Endothelial cell of umbilical vein (primary cell): ENCODE data around the gene ADGRL3. TPM values are rescaled to one million over a fixed set of nuclear protein-coding genes. Genes with fewer than 3 reads are reported as not detected.

ENCODE experiments used
- BruUV-seq: library from RNA; stranded (reverse); fragments of 400-500 nt; replicated peaks from 2 replicates; lab custom pipeline; 2021; lab: Mats Ljungman, UMichigan
- CTCF ChIA-PET: fragments of 300-600, 350-600 bp; sonication (Branson Sonifier 250); formaldehyde crosslinking; loops from one replicate; lab custom pipeline; 2021; ENCODE audit warnings: antibody characterized with exemption, inconsistent platforms; lab: Charles Lee
- POLR2A ChIA-PET: fragments of 300-600, 350-600 bp; sonication (Branson Sonifier 250); formaldehyde crosslinking; loops from one replicate; lab custom pipeline; 2021; ENCODE audit warnings: antibody characterized with exemption, inconsistent platforms; lab: Charles Lee
- DNase-seq: peaks from one replicate; pipeline ENCODE4 v3.0.0-alpha.2; 2011; ENCODE audit warnings: low read depth, low spot score
- FAIRE-seq: peaks from 2 replicates; lab custom pipeline; 2011; peaks lifted over from hg19 to GRCh38; lab: Jason Lieb, UNC
- H2AFZ ChIP-seq: 2 replicates; pipeline ENCODE4 v1.6.0; 2012; ENCODE audit warnings: low read depth, low read length, control low read depth, inconsistent platforms
- H3K27ac ChIP-seq: 2 replicates; pipeline ENCODE4 v1.5.1; 2011; ENCODE audit warnings: low read depth, mild to moderate bottlenecking, control low read depth, low read length, moderate library complexity; ENCODE audit not compliant: insufficient read depth
- H3K27me3 ChIP-seq, 2 experiments: 2 replicates each; pipeline versions ENCODE4 v1.6.0 to v1.6.1; 2011; ENCODE audit warnings: low read length in 2 of 2, mixed read lengths in 1 of 2; ENCODE audit not compliant: control insufficient read depth in 2 of 2, insufficient read depth in 2 of 2
- H3K36me3 ChIP-seq, 2 experiments: 2 replicates in 1 of 2; 3 replicates in 1 of 2; pipeline ENCODE4 v1.5.1; 2011; ENCODE audit warnings: low read length in 2 of 2, mild to moderate bottlenecking in 1 of 2, moderate library complexity in 1 of 2; ENCODE audit not compliant: control insufficient read depth in 2 of 2, insufficient read depth in 2 of 2; ENCODE audit errors: extremely low read depth in 1 of 2
- H3K4me1 ChIP-seq: 3 replicates; pipeline ENCODE4 v1.5.1; 2011; ENCODE audit warnings: mild to moderate bottlenecking, low read length; ENCODE audit not compliant: control insufficient read depth, insufficient read depth; ENCODE audit errors: extremely low read depth
- H3K4me2 ChIP-seq: 2 replicates; pipeline ENCODE4 v1.6.1; 2011; ENCODE audit warnings: low read length, control low read depth, mixed read lengths; ENCODE audit not compliant: insufficient read depth
- H3K4me3 ChIP-seq, 3 experiments: fragments of 200-600 bp in 1 of 3; sonication (generic), shearing (Covaris generic) in 1 of 3; replicated peaks in 1 of 3; 2 replicates each; pipeline ENCODE4 v1.5.1; 2011 to 2016; ENCODE audit warnings: control low read depth in 3 of 3, low read length in 3 of 3, mild to moderate bottlenecking in 2 of 3, inconsistent platforms in 1 of 3, low read depth in 1 of 3, moderate library complexity in 1 of 3; ENCODE audit not compliant: insufficient read depth in 1 of 3
- H3K79me2 ChIP-seq: 2 replicates; pipeline ENCODE4 v1.6.0; 2012; ENCODE audit warnings: low read length, inconsistent platforms; ENCODE audit not compliant: control insufficient read depth, insufficient read depth
- H3K9ac ChIP-seq: replicated peaks from 2 replicates; pipeline ENCODE3; 2011; ENCODE audit warnings: low read length, control low read depth; ENCODE audit not compliant: insufficient read depth; ENCODE audit errors: extremely low read depth
- H3K9me1 ChIP-seq: replicated peaks from 3 replicates; pipeline ENCODE4 v1.6.0; 2011; ENCODE audit warnings: mild to moderate bottlenecking, low read length; ENCODE audit not compliant: control insufficient read depth, insufficient read depth; ENCODE audit errors: extremely low read depth
- H3K9me3 ChIP-seq: replicated peaks from 2 replicates; pipeline ENCODE4 v1.5.1; 2012; ENCODE audit warnings: low read length, inconsistent platforms; ENCODE audit not compliant: control insufficient read depth, insufficient read depth
- H4K20me1 ChIP-seq: replicated peaks from 2 replicates; pipeline ENCODE3; 2011; ENCODE audit warnings: mild to moderate bottlenecking, low read length; ENCODE audit not compliant: control insufficient read depth, insufficient read depth; ENCODE audit errors: extremely low read depth
- CTCF ChIP-seq, 2 donors: IDR thresholded peaks; 1 replicate in 1 of 2; 2 replicates in 1 of 2; pipeline ENCODE4 v1.5.1; 2011; ENCODE audit warnings: low read length in 2 of 2, mild to moderate bottlenecking in 2 of 2, moderate library complexity in 2 of 2, control low read depth in 1 of 2, inconsistent platforms in 1 of 2, low read depth in 1 of 2; ENCODE audit not compliant: insufficient read depth in 1 of 2; ENCODE audit errors: extremely low read depth in 1 of 2
- EZH2 ChIP-seq: IDR thresholded peaks from 2 replicates; pipeline ENCODE4 v1.6.1; 2012; ENCODE audit warnings: borderline replicate concordance, low read depth, mild to moderate bottlenecking, moderate library complexity, low read length, inconsistent platforms; ENCODE audit not compliant: severe bottlenecking
- FOS ChIP-seq: IDR thresholded peaks from 2 replicates; pipeline ENCODE4 v1.6.1; 2011; ENCODE audit warnings: mild to moderate bottlenecking, low read length, moderate library complexity, borderline replicate concordance; ENCODE audit not compliant: insufficient read depth
- GATA2 ChIP-seq: IDR thresholded peaks from 2 replicates; pipeline ENCODE4 v1.7.0; 2011; ENCODE audit warnings: low read depth, mild to moderate bottlenecking, moderate library complexity, mixed read lengths, low read length; ENCODE audit not compliant: insufficient read length, insufficient read depth
- JUN ChIP-seq: IDR thresholded peaks from 2 replicates; pipeline ENCODE4 v1.6.1; 2011; ENCODE audit warnings: borderline replicate concordance, low read depth; ENCODE audit not compliant: insufficient read length, insufficient read depth
- MAX ChIP-seq: IDR thresholded peaks from 2 replicates; pipeline ENCODE4 v1.6.1; 2011; ENCODE audit not compliant: insufficient read depth, insufficient read length
- MYC ChIP-seq: IDR thresholded peaks from one replicate; pipeline ENCODE4 v1.6.1; 2011; ENCODE audit warnings: mild to moderate bottlenecking, low read depth, low read length
- POLR2A ChIP-seq: IDR thresholded peaks from 2 replicates; pipeline ENCODE4 v1.6.1; 2012; ENCODE audit warnings: low read depth, mild to moderate bottlenecking, control low read depth, low read length
- POLR2AphosphoS5 ChIP-seq: IDR thresholded peaks from 2 replicates; pipeline ENCODE4 v1.6.1; 2012; ENCODE audit warnings: low read depth, mild to moderate bottlenecking, control low read depth, low read length, moderate library complexity; ENCODE audit not compliant: insufficient read depth
- dilution Hi-C: fragments of 300-500 bp; cut with MboI; formaldehyde crosslinking; loops from one replicate; pipeline ENCODE4 v1.15.0; 2019; ENCODE audit warnings: low sequenced_read_pairs; ENCODE audit not compliant: extremely low pct_ligation_motif_present
- intact Hi-C: fragments of 100-400 bp; cut with micrococcal nuclease; formaldehyde crosslinking; loops from one replicate; pipeline ENCODE4 v1.10.0; 2022
- polyA plus RNA-seq, 4 experiments: library from polyadenylated mRNA; depleted of rRNA in 3 of 4; stranded (reverse) in 3 of 4; unstranded in 1 of 4; fragments of >200 nt; gene quantifications; 2 replicates each; pipeline versions ENCODE4 v1.2.1 to v1.2.3, GENCODE V29; 2011 to 2012; ENCODE audit warnings: missing spikeins in 1 of 4
- total RNA-seq: library from RNA; stranded (reverse); gene quantifications from 2 replicates; pipeline ENCODE4 v1.2.3, GENCODE V29; 2021

The ADGRL3 gene
- total and polyA plus RNA-seq, 2 donors (not counting 3 experiments of a cell fraction or from before 2014, with no cell fraction given): not detected

- Histone ChIP-seq H3K4me1 (no peaks in the 10 kb centered on the region), H3K27me3 (no peaks in the 10 kb centered on the region), H4K20me1 (no peaks in the 10 kb centered on the region), H3K9me1 (no peaks in the 10 kb centered on the region), H3K4me3 (no peak overlapping the region), H3K4me2 (no peak overlapping the region), H3K36me3 (no peaks in the 10 kb centered on the region), H3K9ac (no peak overlapping the region), H2AFZ (no peak overlapping the region), H3K9me3 (no peaks in the 10 kb centered on the region), H3K27ac (no peak overlapping the region), H3K79me2 (no peaks in the 10 kb centered on the region)
- CTCF ChIA-PET: no interaction called here
- intact Hi-C loops: no loop called here
- POLR2A ChIA-PET: no interaction called here
- dilution Hi-C loops: no loop called here
- no TSS peak for BruUV-seq
- FAIRE-seq (no peak), DNase-seq (no peak)
- no peak for TF ChIP-seq FOS
- TF ChIP-seq POLR2A: no peak
- TF ChIP-seq POLR2AphosphoS5: no peak
- no peak for TF ChIP-seq GATA2
- TF ChIP-seq JUN: no peak
- no peak for TF ChIP-seq EZH2
- no peak for TF ChIP-seq MYC
- TF ChIP-seq CTCF (IDR thresholded peaks at IDR 0.05; ENCODE audit: extremely low read depth in 1 of 2, insufficient read depth in 1 of 2, low read depth in 1 of 2, low read length in 2 of 2): no peak
- TF ChIP-seq MAX: no peak
These were observed 7.7 kb upstream of the ADGRL3 start for GRCh38 chr4:61192392-61192791.
